ENCODE measurements around the gene TRMT11.

- no peak for TF ChIP-seq REST (IDR thresholded peaks at IDR 0.05; ENCODE audit: insufficient read depth in 1 of 2, low read depth in 2 of 2, low read length in 2 of 2)
- TF ChIP-seq POLR2AphosphoS5 (IDR thresholded peaks at IDR 0.05; ENCODE audit: low read depth, low read length), result no peak
- TF ChIP-seq TAF1 (IDR thresholded peaks at IDR 0.05; ENCODE audit: borderline replicate concordance, insufficient read depth, low read length), result no peak
- TF ChIP-seq SIN3A (IDR thresholded peaks at IDR 0.05; ENCODE audit: borderline replicate concordance, insufficient read depth, low read length), result no peak
Observed at GRCh38 chr6:126052485-126052884, 66.1 kb downstream of the TRMT11 start.
